ENCODE measurements around the gene TMEM130.

TMEM130 gene

GRCh38 chr7:98808751-98809460 is 60.9 kb downstream of the TMEM130 start:
- H3K9me3 ChIP-seq (ENCODE audit: control insufficient read depth, low read length), result no peaks in the 10 kb centered on the region
- no peak overlapping the region for H3K27ac ChIP-seq (ENCODE audit: low read depth, low read length, severe bottlenecking)
- H3K4me3 ChIP-seq (ENCODE audit: extremely low read depth, insufficient read depth, low read length, poor library complexity, severe bottlenecking), result no peak overlapping the region
- 87 to 91% methylated on average over 5 to 7 of the region's 7 CpGs for WGBS, 2 experiments (ENCODE audit: insufficient coverage in 2 of 2)
- no peaks in the 10 kb centered on the region for H3K36me3 ChIP-seq (ENCODE audit: control insufficient read depth, insufficient read depth, low read length)
- H3K4me1 ChIP-seq (ENCODE audit: control insufficient read depth, insufficient read depth, low read length, poor library complexity, severe bottlenecking), result no peaks in the 10 kb centered on the region

DNA sequence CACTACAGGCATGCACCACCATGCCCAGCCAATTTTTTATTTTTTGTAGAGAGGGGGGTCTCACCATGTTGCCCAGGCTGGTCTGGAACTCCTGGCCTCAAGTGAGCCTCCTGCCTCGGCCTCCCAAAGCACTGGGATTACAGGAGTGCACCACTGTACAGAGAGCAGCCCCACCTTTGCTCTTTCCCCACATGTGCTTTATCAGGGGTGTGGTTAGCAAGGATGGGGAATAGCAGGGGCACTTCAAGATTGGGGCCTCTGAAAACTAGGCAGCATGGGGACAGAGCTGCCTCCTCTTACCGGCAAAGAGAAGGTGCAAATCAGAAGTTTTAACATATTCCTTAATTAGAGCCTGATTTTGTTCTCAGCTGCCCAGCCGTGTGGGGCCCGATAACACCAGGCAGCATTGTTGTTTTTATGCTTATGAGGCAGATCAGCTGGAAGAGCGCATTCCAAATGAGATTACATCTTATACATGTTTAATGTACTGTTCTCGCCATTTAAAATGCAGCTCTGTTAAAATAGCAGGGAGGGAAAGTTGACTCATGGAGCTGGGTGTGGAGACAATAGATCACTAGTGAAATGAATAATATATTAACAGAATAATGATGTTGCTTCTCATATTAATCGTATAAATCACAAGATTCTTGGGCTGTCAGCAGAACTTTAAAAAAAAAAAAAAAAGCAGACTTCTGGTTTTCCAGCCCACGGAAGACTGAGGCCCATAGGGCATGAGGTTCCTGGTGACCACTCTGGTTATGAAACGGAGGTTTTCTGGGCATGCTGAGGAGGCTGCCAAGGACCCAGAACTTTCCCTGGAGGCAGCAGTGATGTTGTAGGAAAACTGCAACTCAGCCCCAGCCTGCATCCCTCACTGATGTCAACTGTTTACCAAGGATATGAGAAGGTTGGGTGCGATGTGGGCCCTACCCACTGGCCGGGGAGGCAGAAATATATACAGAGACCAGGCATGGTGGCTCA is 62.5 kb downstream of the TMEM130 start:
- H3K36me3 ChIP-seq (ENCODE audit: control insufficient read depth, insufficient read depth, low read length), result no peaks in the 10 kb centered on the region
- no peak overlapping the region for H3K27ac ChIP-seq (ENCODE audit: low read depth, low read length, severe bottlenecking)
- no peaks in the 10 kb centered on the region for H3K4me1 ChIP-seq (ENCODE audit: control insufficient read depth, insufficient read depth, low read length, poor library complexity, severe bottlenecking)
- H3K9me3 ChIP-seq (ENCODE audit: control insufficient read depth, low read length), result no peaks in the 10 kb centered on the region
- H3K4me3 ChIP-seq (ENCODE audit: extremely low read depth, insufficient read depth, low read length, poor library complexity, severe bottlenecking), result no peak overlapping the region
- WGBS, 2 experiments (ENCODE audit: insufficient coverage in 2 of 2), result 87 to 97% methylated on average over 6 to 8 of the region's 11 CpGs

DNA sequence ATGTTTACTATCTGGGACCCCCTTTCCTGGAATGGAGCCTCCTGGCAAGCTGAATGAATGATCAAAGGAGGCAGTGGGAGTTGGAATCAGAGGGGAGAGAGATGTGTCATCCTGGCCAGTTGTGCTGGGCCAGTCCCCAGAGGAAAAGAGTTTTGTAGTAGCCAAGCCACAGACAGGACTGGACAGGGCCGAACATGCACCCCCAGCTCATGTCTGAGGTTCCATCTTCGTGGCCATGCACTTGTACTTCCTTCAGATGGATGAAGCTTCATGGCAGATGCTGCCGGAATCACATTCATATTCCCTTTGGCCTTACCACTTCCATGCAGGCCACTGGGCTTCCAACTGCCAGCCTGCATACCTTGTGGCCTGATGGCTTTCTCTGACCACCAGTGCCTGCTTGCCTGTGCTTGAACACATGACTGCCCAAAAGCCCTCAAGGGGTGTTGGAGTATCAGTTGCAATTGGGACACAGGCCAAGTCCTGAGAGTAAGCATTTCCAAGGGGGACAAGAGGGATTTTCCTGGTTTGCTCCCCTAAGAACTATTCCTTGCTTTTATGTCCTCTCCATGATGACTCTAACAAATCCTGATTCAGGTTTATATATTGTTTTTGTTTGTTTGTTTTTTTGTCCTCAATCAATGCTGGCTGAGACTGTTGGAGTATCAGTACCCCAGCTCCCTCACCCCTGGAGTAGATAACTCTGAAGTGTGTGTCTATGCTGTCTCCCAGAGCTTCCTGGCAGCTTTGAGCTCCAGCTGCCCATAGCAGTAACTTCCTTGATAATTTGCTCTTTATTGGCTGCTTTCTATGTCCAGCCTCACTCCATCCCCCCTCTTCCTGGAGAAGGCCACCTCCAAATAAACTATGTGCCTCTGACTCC is 63.6 kb downstream of the TMEM130 start:
- WGBS, 2 experiments (ENCODE audit: insufficient coverage in 2 of 2), result 85 to 90% methylated on average over 3 of the region's 3 CpGs
- no peak overlapping the region for H3K27ac ChIP-seq (ENCODE audit: low read depth, low read length, severe bottlenecking)

DNA sequence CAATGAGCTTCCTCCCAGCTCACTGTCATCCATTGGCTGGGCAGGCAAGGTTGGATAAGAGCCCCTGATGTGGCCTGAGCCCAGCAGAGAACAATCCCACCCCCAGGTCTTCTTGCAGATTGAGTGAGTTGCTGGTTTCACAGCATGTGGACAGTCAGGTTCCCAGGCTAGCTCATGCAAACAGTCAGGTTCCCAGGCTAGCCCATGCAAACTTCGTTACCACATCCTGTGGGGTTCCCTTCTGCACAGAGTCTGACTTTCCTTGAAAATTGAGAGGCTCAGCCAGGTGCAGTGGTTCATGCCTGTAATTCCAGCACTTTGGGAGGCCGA is 67.1 kb downstream of the TMEM130 start:
- Histone ChIP-seq H3K4me3 (ENCODE audit: extremely low read depth, insufficient read depth, low read length, poor library complexity, severe bottlenecking) (no peak overlapping the region), H3K4me1 (ENCODE audit: control insufficient read depth, insufficient read depth, low read length, poor library complexity, severe bottlenecking) (no peaks in the 10 kb centered on the region), H3K27ac (ENCODE audit: low read depth, low read length, severe bottlenecking) (peak overlapping the region; percentile 74), H3K9me3 (ENCODE audit: control insufficient read depth, low read length) (peaks cover 10% of the 10 kb centered on the region), H3K36me3 (ENCODE audit: control insufficient read depth, insufficient read depth, low read length) (no peaks in the 10 kb centered on the region)
- WGBS, 2 experiments (ENCODE audit: insufficient coverage in 2 of 2), result 87 to 91% methylated on average over 2 of the region's 2 CpGs

More for the DNA sequence above, 63.6 kb downstream of the TMEM130 start:
- Histone ChIP-seq H3K4me3 (ENCODE audit: extremely low read depth, insufficient read depth, low read length, poor library complexity, severe bottlenecking) (no peak overlapping the region), H3K36me3 (ENCODE audit: control insufficient read depth, insufficient read depth, low read length) (no peaks in the 10 kb centered on the region), H3K9me3 (ENCODE audit: control insufficient read depth, low read length) (peaks cover 3% of the 10 kb centered on the region), H3K4me1 (ENCODE audit: control insufficient read depth, insufficient read depth, low read length, poor library complexity, severe bottlenecking) (no peaks in the 10 kb centered on the region)

- 45 to 46% methylated on average over 5 to 7 of the region's 7 CpGs for WGBS, 2 experiments (ENCODE audit: insufficient coverage in 2 of 2)
- no peaks in the 10 kb centered on the region for H3K36me3 ChIP-seq (ENCODE audit: control insufficient read depth, insufficient read depth, low read length)
- no peaks in the 10 kb centered on the region for H3K4me1 ChIP-seq (ENCODE audit: control insufficient read depth, insufficient read depth, low read length, poor library complexity, severe bottlenecking)
- no peak overlapping the region for H3K4me3 ChIP-seq (ENCODE audit: extremely low read depth, insufficient read depth, low read length, poor library complexity, severe bottlenecking)
- peaks cover 10% of the 10 kb centered on the region for H3K9me3 ChIP-seq (ENCODE audit: control insufficient read depth, low read length)
- peak overlapping the region; percentile 74 for H3K27ac ChIP-seq (ENCODE audit: low read depth, low read length, severe bottlenecking)
Observed at GRCh38 chr7:98802088-98802780, 67.6 kb downstream of the TMEM130 start.

DNA sequence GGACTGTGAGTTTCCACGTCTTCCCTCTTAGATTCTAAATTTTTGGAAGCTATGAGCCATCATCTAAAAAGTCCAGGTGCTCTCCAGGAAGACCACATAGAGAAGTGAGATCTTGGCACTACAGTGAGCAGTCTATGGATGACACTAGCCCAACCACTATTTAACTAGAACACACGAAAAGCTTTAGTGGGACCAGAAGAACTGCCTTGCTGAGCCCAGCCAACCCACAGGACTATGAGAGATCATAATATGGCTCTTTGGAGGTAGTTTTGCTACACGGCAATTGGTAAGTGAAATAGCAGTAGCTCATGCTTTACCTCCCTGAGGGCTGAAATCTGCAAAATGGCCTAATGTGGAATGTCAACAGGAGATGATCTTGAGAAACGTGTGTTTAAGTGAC is 68.8 kb downstream of the TMEM130 start:
- H3K36me3 ChIP-seq (ENCODE audit: control insufficient read depth, insufficient read depth, low read length), result no peaks in the 10 kb centered on the region
- no peak overlapping the region for H3K27ac ChIP-seq (ENCODE audit: low read depth, low read length, severe bottlenecking)
- H3K9me3 ChIP-seq (ENCODE audit: control insufficient read depth, low read length), result peaks cover 10% of the 10 kb centered on the region
- WGBS, 2 experiments (ENCODE audit: insufficient coverage in 2 of 2), result 95 to 100% methylated on average over 2 of the region's 4 CpGs
- no peaks in the 10 kb centered on the region for H3K4me1 ChIP-seq (ENCODE audit: control insufficient read depth, insufficient read depth, low read length, poor library complexity, severe bottlenecking)
- no peak overlapping the region for H3K4me3 ChIP-seq (ENCODE audit: extremely low read depth, insufficient read depth, low read length, poor library complexity, severe bottlenecking)

DNA sequence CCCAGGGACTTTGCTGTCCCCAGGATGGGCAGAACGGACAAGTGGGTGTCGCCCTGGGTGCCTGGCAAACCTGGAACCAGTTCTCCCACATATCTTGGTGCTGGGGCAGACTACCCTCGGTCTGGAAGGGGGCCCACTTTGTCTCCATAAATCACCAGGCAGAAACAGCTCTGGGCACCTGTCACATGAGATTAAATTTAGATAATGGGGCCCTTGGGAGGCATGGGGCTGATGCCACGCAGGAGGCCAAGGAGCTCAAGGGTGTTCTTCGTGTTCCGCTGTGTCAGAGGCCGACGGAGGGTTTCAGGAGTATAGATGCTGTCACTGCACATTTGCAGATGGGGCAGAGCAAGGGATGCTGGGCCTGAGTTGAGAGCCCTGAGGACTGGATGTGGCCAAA is 72.7 kb downstream of the TMEM130 start:
- H3K4me3 ChIP-seq (ENCODE audit: extremely low read depth, insufficient read depth, low read length, poor library complexity, severe bottlenecking), result no peak overlapping the region
- no peaks in the 10 kb centered on the region for H3K36me3 ChIP-seq (ENCODE audit: control insufficient read depth, insufficient read depth, low read length)
- H3K9me3 ChIP-seq (ENCODE audit: control insufficient read depth, low read length), result peaks cover 10% of the 10 kb centered on the region
- no peaks in the 10 kb centered on the region for H3K4me1 ChIP-seq (ENCODE audit: control insufficient read depth, insufficient read depth, low read length, poor library complexity, severe bottlenecking)
- whole genome bisulfite sequencing, 2 experiments (ENCODE audit: insufficient coverage in 2 of 2), result 91 to 92% methylated on average over 7 to 8 of the region's 8 CpGs
- H3K27ac ChIP-seq (ENCODE audit: low read depth, low read length, severe bottlenecking), result no peak overlapping the region

Measured in mesodermal cell (in vitro differentiated cells).